Thyroid gland (tissue), 4 donors: ENCODE measurements around the gene QRICH2. TPM values are rescaled to one million over a fixed set of nuclear protein-coding genes. Genes with fewer than 3 reads are reported as not detected.
A peak's percentile ranks its signal among the peaks of the same experiment; 100 is the strongest.

Experiments used
- DNase-seq, 2 donors: peaks; one replicate each; pipeline ENCODE4 v3.0.0-alpha.2; 2019
- H3K27ac ChIP-seq, 3 donors: fragments of 200-600 bp; sonication (generic); 1 replicate in 2 of 3; 2 replicates in 1 of 3; pipeline ENCODE4 v1.5.1; 2016 to 2019; ENCODE audit warnings: mild to moderate bottlenecking in 1 of 3, moderate library complexity in 1 of 3
- H3K27me3 ChIP-seq: fragments of 200-600 bp; sonication (generic); one replicate; pipeline ENCODE4 v1.5.1; 2019
- H3K36me3 ChIP-seq, 2 donors: fragments of 200-600 bp; sonication (generic); one replicate each; pipeline ENCODE4 v1.5.1; 2016 to 2019
- H3K4me1 ChIP-seq, 2 donors: fragments of 200-600 bp; sonication (generic); one replicate each; pipeline ENCODE4 v1.5.1; 2017 to 2019
- H3K4me3 ChIP-seq, 3 donors: fragments of 200-600 bp; sonication (generic); replicated peaks in 1 of 3; 1 replicate in 2 of 3; 2 replicates in 1 of 3; pipeline ENCODE4 v1.5.1; 2016; ENCODE audit warnings: mild to moderate bottlenecking in 1 of 3
- H3K9me3 ChIP-seq: fragments of 200-600 bp; sonication (generic); one replicate; pipeline ENCODE4 v1.5.1; 2017
- POLR2A ChIP-seq, 2 donors: fragments of 450-650 bp; IDR thresholded peaks; one replicate each; pipeline ENCODE4 v1.6.1; 2017; ENCODE audit warnings: antibody characterized with exemption in 2 of 2, mild to moderate bottlenecking in 2 of 2, moderate library complexity in 1 of 2
- WGBS, 2 donors: methylation state at CpG; one replicate each; pipeline ENCODE4 v1.1.5; 2017; 5-methylcytosine and 5-hydroxymethylcytosine counted together
- intact Hi-C: fragments of 100-400 bp; cut with DNase I; formaldehyde crosslinking; loops from one replicate; pipeline ENCODE4 v1.15.1; 2023
- total RNA-seq, 4 donors: library from RNA; depleted of rRNA; stranded (reverse); fragments of >200 nt; gene quantifications; one replicate each; pipeline ENCODE4 v1.2.3, GENCODE V29; 2016
- TF ChIP-seq, protein P1 (sequence below), 6 experiments: fragments of 200-600 bp in 3 of 6; fragments of 450-650 bp in 3 of 6; sonication (generic) in 3 of 6; IDR thresholded peaks; one replicate each; pipeline ENCODE4 v1.5.1; 2016 to 2019; ENCODE audit warnings: antibody characterized with exemption in 6 of 6, mild to moderate bottlenecking in 2 of 6, inconsistent platforms in 1 of 6, moderate library complexity in 1 of 6

The QRICH2 gene
- total RNA-seq, 4 donors from 2014 or later = 6.6 to 14.3 (median 9.9) TPM

DNA sequence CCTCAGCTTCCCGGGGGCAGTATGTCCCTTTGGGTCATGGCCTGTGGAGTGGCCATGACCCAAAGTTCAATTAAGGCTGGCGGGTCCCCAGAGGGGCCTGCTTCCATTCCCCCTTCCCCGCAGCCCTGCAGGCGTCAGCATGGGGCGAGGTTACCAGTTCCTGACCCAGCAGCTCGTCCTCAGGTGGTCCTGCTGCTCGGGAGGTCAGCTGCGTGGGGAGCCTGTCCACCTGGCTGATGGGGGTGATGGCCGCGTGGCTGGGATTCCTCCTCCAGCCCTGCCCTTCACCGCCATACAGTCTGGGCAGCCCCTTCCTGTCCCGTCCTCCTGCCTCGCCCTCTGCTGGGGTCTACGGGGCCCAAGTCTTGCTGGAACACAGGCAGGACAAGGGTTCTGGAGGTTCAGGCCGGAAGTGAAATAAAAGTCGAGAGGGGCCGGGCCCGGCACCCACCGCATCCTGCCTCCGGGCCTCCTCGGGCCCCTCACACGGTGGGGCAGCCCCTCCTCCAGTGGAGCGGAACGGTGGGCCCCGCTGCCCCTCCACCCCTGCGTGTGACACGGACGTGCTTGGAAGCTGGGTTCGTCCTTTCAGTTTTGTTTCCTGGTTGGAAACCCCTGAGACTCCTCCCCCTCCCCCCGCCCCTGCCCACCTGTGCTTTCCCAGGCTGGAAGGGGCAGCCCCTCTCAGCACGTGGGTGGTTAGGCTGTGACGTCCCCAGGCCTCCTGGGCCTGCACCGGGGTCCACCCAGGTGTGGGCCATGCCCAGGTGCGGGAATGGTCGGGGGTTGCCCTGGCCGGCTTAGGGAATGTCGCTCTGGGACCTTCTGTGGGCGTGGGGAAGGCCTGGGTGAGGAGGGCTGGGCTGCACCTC is 36.2 kb downstream of the QRICH2 start:
- H3K27ac ChIP-seq = peak overlapping the region; percentile 79 to 94 (median 81)
- peak overlapping the region in 2 of 3 donors; percentile 11 to 31 for H3K4me3 ChIP-seq
- H3K27me3 ChIP-seq = no peaks in the 10 kb centered on the region
- peaks cover 37 to 54% of the 10 kb centered on the region in 2 donors for H3K4me1 ChIP-seq
- intact Hi-C loops = loop anchor here (10.0 kb wide), 1 partner anchor 267 kb away; the partner anchor contains the start of gene CDK3
- no peaks in the 10 kb centered on the region for H3K9me3 ChIP-seq
- WGBS, 2 donors = 15 to 21% methylated on average over 27 to 32 of the region's 38 CpGs
- H3K36me3 ChIP-seq = peaks cover 9 to 14% of the 10 kb centered on the region in 2 donors
- TF ChIP-seq, protein P1, sequence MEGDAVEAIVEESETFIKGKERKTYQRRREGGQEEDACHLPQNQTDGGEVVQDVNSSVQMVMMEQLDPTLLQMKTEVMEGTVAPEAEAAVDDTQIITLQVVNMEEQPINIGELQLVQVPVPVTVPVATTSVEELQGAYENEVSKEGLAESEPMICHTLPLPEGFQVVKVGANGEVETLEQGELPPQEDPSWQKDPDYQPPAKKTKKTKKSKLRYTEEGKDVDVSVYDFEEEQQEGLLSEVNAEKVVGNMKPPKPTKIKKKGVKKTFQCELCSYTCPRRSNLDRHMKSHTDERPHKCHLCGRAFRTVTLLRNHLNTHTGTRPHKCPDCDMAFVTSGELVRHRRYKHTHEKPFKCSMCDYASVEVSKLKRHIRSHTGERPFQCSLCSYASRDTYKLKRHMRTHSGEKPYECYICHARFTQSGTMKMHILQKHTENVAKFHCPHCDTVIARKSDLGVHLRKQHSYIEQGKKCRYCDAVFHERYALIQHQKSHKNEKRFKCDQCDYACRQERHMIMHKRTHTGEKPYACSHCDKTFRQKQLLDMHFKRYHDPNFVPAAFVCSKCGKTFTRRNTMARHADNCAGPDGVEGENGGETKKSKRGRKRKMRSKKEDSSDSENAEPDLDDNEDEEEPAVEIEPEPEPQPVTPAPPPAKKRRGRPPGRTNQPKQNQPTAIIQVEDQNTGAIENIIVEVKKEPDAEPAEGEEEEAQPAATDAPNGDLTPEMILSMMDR (IDR thresholded peaks at IDR 0.05) = no peak
- TF ChIP-seq POLR2A (IDR thresholded peaks at IDR 0.05) = peak in 1 of 2 donors; percentile 27
- peak; percentile 61 to 62 for DNase-seq

DNA sequence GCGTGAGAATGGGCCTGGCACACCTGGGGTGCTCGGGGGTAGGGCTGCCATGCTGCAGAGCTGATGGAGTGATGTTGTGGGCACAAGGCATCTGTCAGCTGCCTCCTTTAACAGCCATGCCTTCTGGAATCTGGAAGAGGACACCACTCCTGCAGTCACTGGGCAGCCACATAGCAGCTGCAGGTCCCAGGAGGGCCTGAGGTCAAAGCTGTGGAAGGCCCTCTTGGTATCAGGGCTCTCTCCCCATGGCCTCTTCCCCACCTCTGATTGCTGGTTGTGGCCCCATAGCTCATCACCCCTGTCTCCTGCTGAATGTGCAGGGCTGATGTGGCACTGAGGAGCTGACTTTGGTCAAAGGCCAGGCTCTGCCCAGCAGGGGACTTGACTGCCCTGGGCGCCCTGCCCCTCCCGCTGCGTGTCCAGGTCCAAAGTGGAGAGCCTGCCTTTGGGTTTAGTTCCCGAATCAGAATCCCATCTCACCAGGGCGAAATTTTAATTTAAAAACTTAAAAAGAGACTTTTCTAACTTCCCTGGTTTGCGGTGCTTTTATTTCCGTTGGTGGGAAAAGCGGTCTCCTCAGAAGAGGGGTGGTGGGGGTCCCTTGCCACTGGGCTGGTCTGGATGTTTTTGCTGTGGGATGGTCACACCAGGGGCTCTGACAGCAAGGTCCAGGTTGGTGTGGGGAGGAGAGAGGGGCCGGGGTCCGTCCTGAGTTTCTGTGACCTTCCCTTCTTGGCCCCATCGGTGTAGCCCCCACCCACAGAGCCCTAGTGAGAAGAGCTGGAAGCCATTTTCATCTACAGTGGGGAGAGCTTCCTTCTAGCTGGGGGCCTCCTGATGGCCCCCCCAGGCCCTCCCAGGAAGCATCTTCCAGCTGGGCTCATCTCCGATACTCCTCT is 37.1 kb downstream of the QRICH2 start:
- no peaks in the 10 kb centered on the region for H3K27me3 ChIP-seq
- H3K36me3 ChIP-seq = peaks cover 9 to 14% of the 10 kb centered on the region in 2 donors
- H3K9me3 ChIP-seq = no peaks in the 10 kb centered on the region
- intact Hi-C loops = loop anchor here (10.0 kb wide), 1 partner anchor 266 kb away; the partner anchor contains the start of gene CDK3
- TF ChIP-seq POLR2A (IDR thresholded peaks at IDR 0.05) = no peak
- TF ChIP-seq, protein P1 (IDR thresholded peaks at IDR 0.05) = no peak
- H3K4me3 ChIP-seq = no peak overlapping the region
- no peak for DNase-seq
- H3K27ac ChIP-seq = peak overlapping the region in 2 of 3 donors; percentile 79 to 81
- 88 to 91% methylated on average over 12 to 14 of the region's 14 CpGs for WGBS, 2 donors
- peaks cover 44 to 59% of the 10 kb centered on the region in 2 donors for H3K4me1 ChIP-seq

- Histone ChIP-seq H3K27ac (no peak overlapping the region), H3K9me3 (no peaks in the 10 kb centered on the region), H3K36me3 (peaks cover 9 to 14% of the 10 kb centered on the region in 2 donors), H3K27me3 (no peaks in the 10 kb centered on the region), H3K4me1 (peaks cover 44 to 59% of the 10 kb centered on the region in 2 donors), H3K4me3 (no peak overlapping the region)
- intact Hi-C loops = loop anchor here (10.0 kb wide), 1 partner anchor 265 kb away; the partner anchor contains the start of gene CDK3
- TF ChIP-seq, protein P1 (IDR thresholded peaks at IDR 0.05) = no peak
- TF ChIP-seq POLR2A (IDR thresholded peaks at IDR 0.05) = no peak
- WGBS, 2 donors = 87 to 95% methylated on average over 22 to 26 of the region's 26 CpGs
- DNase-seq = no peak
Measured at GRCh38 chr17:76270127-76270592, 37.9 kb downstream of the QRICH2 start.

- WGBS, 2 donors = 63 to 79% methylated on average over 11 to 12 of the region's 12 CpGs
- no peak for TF ChIP-seq POLR2A (IDR thresholded peaks at IDR 0.05)
- TF ChIP-seq, protein P1 (IDR thresholded peaks at IDR 0.05) = no peak
- H3K36me3 ChIP-seq = peaks cover 9 to 14% of the 10 kb centered on the region in 2 donors
- DNase-seq = peak in 1 of 2 donors; percentile 35
- no peaks in the 10 kb centered on the region for H3K9me3 ChIP-seq
- peaks cover 48 to 61% of the 10 kb centered on the region in 2 donors for H3K4me1 ChIP-seq
- no peaks in the 10 kb centered on the region for H3K27me3 ChIP-seq
- intact Hi-C loops = no loop called here
- no peak overlapping the region for H3K4me3 ChIP-seq
- peak overlapping the region in 2 of 3 donors; percentile 89 to 95 for H3K27ac ChIP-seq
Measured at GRCh38 chr17:76268991-76269981, 38.8 kb downstream of the QRICH2 start.
